ENCODE measurements around the gene UTP3.
"Not testable (repeated sequence)": the region's sequence is repeated elsewhere in the genome, so short reads cannot be mapped to it uniquely, and the experiment has no call there.

The UTP3 gene

GRCh38 chr4:70674731-70675130 lies 13.6 kb upstream of the UTP3 start:
- no peak for TF ChIP-seq CTCF (IDR thresholded peaks at IDR 0.05)
- Histone ChIP-seq H3K27ac (no peak overlapping the region), H3K4me3 (no peak overlapping the region)
- DNase-seq (ENCODE audit: low spot score) = no peak

- TF ChIP-seq CTCF (IDR thresholded peaks at IDR 0.05) = no peak
- DNase-seq (ENCODE audit: low spot score) = no peak
- no peak overlapping the region for H3K4me3 ChIP-seq
- no peak overlapping the region for H3K27ac ChIP-seq
Measured at GRCh38 chr4:70676554-70677090, 11.7 kb upstream of the UTP3 start.

- DNase-seq (ENCODE audit: low spot score) = no peak
Measured at GRCh38 chr4:70678383-70678999, 9.8 kb upstream of the UTP3 start.

GRCh38 chr4:70680934-70681333 lies 7.4 kb upstream of the UTP3 start:
- no peak for TF ChIP-seq CTCF (IDR thresholded peaks at IDR 0.05)
- no peak for DNase-seq (ENCODE audit: low spot score)
- H3K27ac ChIP-seq = no peak overlapping the region

More at GRCh38 chr4:70678383-70678999, 9.8 kb upstream of the UTP3 start:
- H3K27ac ChIP-seq = no peak overlapping the region
- H3K4me3 ChIP-seq = no peak overlapping the region
- no peak for TF ChIP-seq CTCF (IDR thresholded peaks at IDR 0.05)

GRCh38 chr4:70681704-70682103 lies 6.6 kb upstream of the UTP3 start:
- H3K27ac ChIP-seq = no peak overlapping the region
- no peak overlapping the region for H3K4me3 ChIP-seq
- no peak for DNase-seq (ENCODE audit: low spot score)
- TF ChIP-seq CTCF (IDR thresholded peaks at IDR 0.05) = no peak

More at GRCh38 chr4:70680934-70681333, 7.4 kb upstream of the UTP3 start:
- H3K4me3 ChIP-seq = no peak overlapping the region

- not testable (repeated sequence) for H3K27ac ChIP-seq; H3K4me3 ChIP-seq; DNase-seq (ENCODE audit: low spot score)
Measured at GRCh38 chr4:70682142-70682541, 6.2 kb upstream of the UTP3 start.

- no peak for TF ChIP-seq CTCF (IDR thresholded peaks at IDR 0.05)
Measured at GRCh38 chr4:70687392-70687791, 940 bp upstream of the UTP3 start.

More at GRCh38 chr4:70687392-70687791, 940 bp upstream of the UTP3 start:
- no peak for DNase-seq (ENCODE audit: low spot score)
- Histone ChIP-seq H3K4me3 (peak overlapping the region; percentile 91), H3K27ac (peak overlapping the region; percentile 92 to 95)

All from coronary artery (tissue), 2 donors.